ENCODE results near the gene RPH3AL.
"Not testable (repeated sequence)": the region's sequence is repeated elsewhere in the genome, so short reads cannot be mapped to it uniquely, and the experiment has no call there.

RPH3AL gene

GRCh38 chr17:243924-244323 lies 108.7 kb downstream of the RPH3AL start:
- H3K36me3 ChIP-seq (ENCODE audit: control insufficient read depth, insufficient read depth, low read length); H3K9me3 ChIP-seq (ENCODE audit: control insufficient read depth, low read length); H3K27me3 ChIP-seq (replicated peaks; ENCODE audit: control insufficient read depth, insufficient read depth, low read length, poor library complexity, severe bottlenecking); H3K4me1 ChIP-seq (ENCODE audit: control insufficient read depth, insufficient read depth, low read length, poor library complexity, severe bottlenecking); H3K27ac ChIP-seq (ENCODE audit: insufficient read depth, low read length, poor library complexity, severe bottlenecking); H3K4me3 ChIP-seq (ENCODE audit: insufficient read depth, low read depth, low read length, poor library complexity, severe bottlenecking); DNase-seq: not testable (repeated sequence)

DNA sequence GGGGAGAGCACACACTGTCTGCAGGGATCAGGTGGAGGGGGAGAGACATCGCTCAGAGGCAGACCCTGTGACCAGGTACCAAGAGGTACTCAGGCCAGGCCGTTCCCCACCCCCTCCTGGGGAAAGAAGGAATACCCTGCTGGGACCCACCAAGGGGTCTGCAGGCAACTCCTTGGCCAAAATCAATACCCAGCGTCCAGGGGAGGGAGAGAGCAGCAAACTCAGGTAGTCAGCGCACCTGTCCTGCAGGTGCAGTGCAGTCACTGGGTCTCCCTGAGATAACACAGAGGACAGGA lies 113.7 kb downstream of the RPH3AL start:
- H3K9me3 ChIP-seq (ENCODE audit: control insufficient read depth, low read length): no peaks in the 10 kb centered on the region
- no peak overlapping the region for H3K4me3 ChIP-seq (ENCODE audit: insufficient read depth, low read depth, low read length, poor library complexity, severe bottlenecking)
- no peaks in the 10 kb centered on the region for H3K4me1 ChIP-seq (ENCODE audit: control insufficient read depth, insufficient read depth, low read length, poor library complexity, severe bottlenecking)
- no peaks in the 10 kb centered on the region for H3K36me3 ChIP-seq (ENCODE audit: control insufficient read depth, insufficient read depth, low read length)
- no peaks in the 10 kb centered on the region for H3K27me3 ChIP-seq (replicated peaks; ENCODE audit: control insufficient read depth, insufficient read depth, low read length, poor library complexity, severe bottlenecking)
- DNase-seq: no peak
- H3K27ac ChIP-seq (ENCODE audit: insufficient read depth, low read length, poor library complexity, severe bottlenecking): no peak overlapping the region

DNA sequence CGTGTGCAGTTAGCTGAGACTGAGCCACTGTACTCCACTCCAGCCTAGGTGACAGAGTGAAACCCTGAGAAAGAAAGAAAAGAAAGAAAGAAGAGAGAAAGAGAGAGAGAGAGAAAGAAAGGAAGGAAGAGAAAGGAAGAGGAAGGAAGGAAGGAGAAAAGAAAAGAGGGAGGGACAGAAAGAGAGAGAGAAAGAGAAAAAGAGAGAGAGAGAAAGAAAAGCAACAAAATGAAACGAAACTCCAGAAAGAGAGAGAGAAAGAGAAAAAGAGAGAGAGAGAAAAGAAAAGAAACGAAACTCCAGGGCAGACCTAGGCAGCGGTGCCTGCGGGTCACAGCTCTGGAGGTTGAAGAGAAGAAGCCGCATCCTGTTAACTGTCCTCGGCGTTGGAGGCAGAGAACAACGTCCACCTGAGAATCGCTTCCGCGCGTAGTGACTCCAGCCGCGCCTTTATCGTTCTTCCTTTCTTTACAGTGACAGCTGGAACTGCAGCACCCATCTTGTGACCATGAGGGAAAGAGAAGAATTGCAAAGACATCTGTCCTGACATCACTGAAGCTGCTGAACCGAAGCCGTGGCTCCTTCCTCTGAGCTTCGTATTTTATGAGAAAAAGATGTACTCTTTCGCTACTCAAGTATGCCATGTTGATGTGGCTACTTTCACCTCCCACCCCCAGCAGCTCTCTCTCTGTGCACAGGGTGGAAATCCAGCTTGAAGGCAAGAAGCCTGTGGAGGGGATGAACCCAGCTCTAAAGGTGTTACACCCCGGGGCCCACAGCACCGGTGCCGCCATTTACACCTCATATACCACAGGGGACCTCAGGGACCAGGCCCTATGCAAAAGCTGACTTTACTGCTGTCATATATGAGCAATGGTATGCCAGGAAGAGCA lies 114.3 kb downstream of the RPH3AL start:
- no peaks in the 10 kb centered on the region for H3K9me3 ChIP-seq (ENCODE audit: control insufficient read depth, low read length)

GRCh38 chr17:237406-237955 lies 115.1 kb downstream of the RPH3AL start:
- DNase-seq: no peak
- Histone ChIP-seq H3K27ac (ENCODE audit: insufficient read depth, low read length, poor library complexity, severe bottlenecking) (no peak overlapping the region), H3K4me3 (ENCODE audit: insufficient read depth, low read depth, low read length, poor library complexity, severe bottlenecking) (no peak overlapping the region), H3K4me1 (ENCODE audit: control insufficient read depth, insufficient read depth, low read length, poor library complexity, severe bottlenecking) (no peaks in the 10 kb centered on the region), H3K36me3 (ENCODE audit: control insufficient read depth, insufficient read depth, low read length) (no peaks in the 10 kb centered on the region), H3K27me3 (replicated peaks; ENCODE audit: control insufficient read depth, insufficient read depth, low read length, poor library complexity, severe bottlenecking) (no peaks in the 10 kb centered on the region), H3K9me3 (ENCODE audit: control insufficient read depth, low read length) (no peaks in the 10 kb centered on the region)

More for the DNA sequence above, 114.3 kb downstream of the RPH3AL start:
- DNase-seq: no peak
- Histone ChIP-seq H3K4me3 (ENCODE audit: insufficient read depth, low read depth, low read length, poor library complexity, severe bottlenecking) (no peak overlapping the region), H3K4me1 (ENCODE audit: control insufficient read depth, insufficient read depth, low read length, poor library complexity, severe bottlenecking) (no peaks in the 10 kb centered on the region), H3K36me3 (ENCODE audit: control insufficient read depth, insufficient read depth, low read length) (no peaks in the 10 kb centered on the region), H3K27me3 (replicated peaks; ENCODE audit: control insufficient read depth, insufficient read depth, low read length, poor library complexity, severe bottlenecking) (no peaks in the 10 kb centered on the region), H3K27ac (ENCODE audit: insufficient read depth, low read length, poor library complexity, severe bottlenecking) (no peak overlapping the region)

DNA sequence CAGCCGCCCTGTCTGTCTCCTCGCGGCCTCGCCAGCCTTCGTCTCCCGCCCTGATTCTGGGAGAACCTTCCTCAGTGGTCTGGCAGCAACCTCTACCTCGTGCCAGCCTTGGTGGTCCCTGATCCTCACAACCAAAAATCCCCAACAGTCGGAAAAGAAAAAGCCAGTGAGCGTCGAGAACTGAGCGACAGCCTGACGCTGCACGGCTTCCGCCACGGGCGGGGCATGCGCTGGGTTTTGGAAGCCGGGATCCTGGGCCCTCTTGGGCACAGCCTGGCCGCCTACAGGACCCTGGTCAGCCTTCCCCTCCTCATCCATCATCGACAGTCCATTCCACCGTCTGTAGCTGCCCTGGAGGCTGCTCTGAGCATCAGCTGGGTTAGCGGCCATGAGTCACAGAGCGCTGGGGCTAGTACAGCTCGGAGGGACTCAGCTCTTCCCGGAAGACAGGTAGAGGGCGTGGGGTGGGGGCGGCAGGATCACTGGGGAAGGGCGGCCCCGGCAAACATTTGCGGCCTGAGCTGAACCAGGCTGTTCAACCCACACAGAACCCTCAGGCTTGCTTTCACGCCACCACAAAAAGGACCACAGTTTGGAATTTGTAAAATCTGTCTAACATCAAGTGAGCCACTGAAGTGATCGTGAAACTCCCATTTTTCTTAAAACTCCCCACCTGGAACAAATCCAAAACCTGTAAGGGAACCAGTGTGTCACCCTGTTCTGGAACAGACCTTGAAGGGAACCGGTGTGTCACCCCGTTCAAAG lies 115.8 kb downstream of the RPH3AL start:
- DNase-seq: no peak
- H3K27me3 ChIP-seq (replicated peaks; ENCODE audit: control insufficient read depth, insufficient read depth, low read length, poor library complexity, severe bottlenecking): no peaks in the 10 kb centered on the region
- H3K4me3 ChIP-seq (ENCODE audit: insufficient read depth, low read depth, low read length, poor library complexity, severe bottlenecking): no peak overlapping the region
- no peaks in the 10 kb centered on the region for H3K4me1 ChIP-seq (ENCODE audit: control insufficient read depth, insufficient read depth, low read length, poor library complexity, severe bottlenecking)
- H3K36me3 ChIP-seq (ENCODE audit: control insufficient read depth, insufficient read depth, low read length): no peaks in the 10 kb centered on the region
- no peaks in the 10 kb centered on the region for H3K9me3 ChIP-seq (ENCODE audit: control insufficient read depth, low read length)
- no peak overlapping the region for H3K27ac ChIP-seq (ENCODE audit: insufficient read depth, low read length, poor library complexity, severe bottlenecking)

DNA sequence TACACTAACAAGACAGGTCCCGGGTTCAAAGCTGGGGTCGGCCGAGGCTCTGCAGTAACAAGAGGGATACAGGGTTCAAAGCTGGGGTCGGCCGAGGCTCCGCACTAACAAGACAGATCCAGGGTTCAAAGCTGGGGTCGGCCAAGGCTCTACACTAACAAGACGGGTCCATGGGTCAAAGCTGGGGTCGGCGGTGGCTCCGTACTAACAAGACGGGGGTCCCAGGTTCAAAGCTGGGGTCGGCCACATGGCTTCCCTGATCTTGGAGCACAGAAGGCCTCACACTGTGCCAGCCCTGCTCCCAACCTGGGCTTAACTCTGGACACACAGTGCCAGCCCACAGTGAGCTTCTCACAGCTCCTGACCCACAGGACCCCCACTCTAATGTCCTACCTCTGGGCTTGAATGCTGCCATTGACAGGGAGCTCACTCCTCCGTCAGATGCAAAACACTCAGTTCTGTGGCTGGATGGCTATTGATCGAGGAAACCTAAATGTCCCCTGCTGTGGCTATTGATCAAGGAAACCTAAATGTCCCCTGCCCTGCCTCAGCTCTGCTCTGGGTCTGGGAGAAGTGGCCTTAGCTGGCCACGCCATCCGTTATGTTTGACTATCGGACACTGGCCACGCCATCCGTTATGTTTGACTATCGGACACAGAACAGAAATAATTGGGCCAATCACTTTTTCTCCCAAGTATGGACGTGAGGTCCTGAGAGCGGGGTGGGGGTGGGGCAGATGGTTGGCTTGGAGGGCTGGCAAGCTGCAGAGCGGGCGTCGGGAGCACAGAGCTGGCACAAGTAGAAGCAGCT lies 116.6 kb downstream of the RPH3AL start:
- Histone ChIP-seq H3K9me3 (ENCODE audit: control insufficient read depth, low read length) (no peaks in the 10 kb centered on the region), H3K27me3 (replicated peaks; ENCODE audit: control insufficient read depth, insufficient read depth, low read length, poor library complexity, severe bottlenecking) (no peaks in the 10 kb centered on the region), H3K4me3 (ENCODE audit: insufficient read depth, low read depth, low read length, poor library complexity, severe bottlenecking) (no peak overlapping the region), H3K4me1 (ENCODE audit: control insufficient read depth, insufficient read depth, low read length, poor library complexity, severe bottlenecking) (no peaks in the 10 kb centered on the region), H3K36me3 (ENCODE audit: control insufficient read depth, insufficient read depth, low read length) (no peaks in the 10 kb centered on the region), H3K27ac (ENCODE audit: insufficient read depth, low read length, poor library complexity, severe bottlenecking) (no peak overlapping the region)
- DNase-seq: no peak

- not testable (repeated sequence) for H3K9me3 ChIP-seq (ENCODE audit: control insufficient read depth, low read length); DNase-seq; H3K4me3 ChIP-seq (ENCODE audit: insufficient read depth, low read depth, low read length, poor library complexity, severe bottlenecking); H3K27ac ChIP-seq (ENCODE audit: insufficient read depth, low read length, poor library complexity, severe bottlenecking); H3K4me1 ChIP-seq (ENCODE audit: control insufficient read depth, insufficient read depth, low read length, poor library complexity, severe bottlenecking); H3K36me3 ChIP-seq (ENCODE audit: control insufficient read depth, insufficient read depth, low read length); H3K27me3 ChIP-seq (replicated peaks; ENCODE audit: control insufficient read depth, insufficient read depth, low read length, poor library complexity, severe bottlenecking)
Observed at GRCh38 chr17:234994-235830, 117.4 kb downstream of the RPH3AL start.

DNA sequence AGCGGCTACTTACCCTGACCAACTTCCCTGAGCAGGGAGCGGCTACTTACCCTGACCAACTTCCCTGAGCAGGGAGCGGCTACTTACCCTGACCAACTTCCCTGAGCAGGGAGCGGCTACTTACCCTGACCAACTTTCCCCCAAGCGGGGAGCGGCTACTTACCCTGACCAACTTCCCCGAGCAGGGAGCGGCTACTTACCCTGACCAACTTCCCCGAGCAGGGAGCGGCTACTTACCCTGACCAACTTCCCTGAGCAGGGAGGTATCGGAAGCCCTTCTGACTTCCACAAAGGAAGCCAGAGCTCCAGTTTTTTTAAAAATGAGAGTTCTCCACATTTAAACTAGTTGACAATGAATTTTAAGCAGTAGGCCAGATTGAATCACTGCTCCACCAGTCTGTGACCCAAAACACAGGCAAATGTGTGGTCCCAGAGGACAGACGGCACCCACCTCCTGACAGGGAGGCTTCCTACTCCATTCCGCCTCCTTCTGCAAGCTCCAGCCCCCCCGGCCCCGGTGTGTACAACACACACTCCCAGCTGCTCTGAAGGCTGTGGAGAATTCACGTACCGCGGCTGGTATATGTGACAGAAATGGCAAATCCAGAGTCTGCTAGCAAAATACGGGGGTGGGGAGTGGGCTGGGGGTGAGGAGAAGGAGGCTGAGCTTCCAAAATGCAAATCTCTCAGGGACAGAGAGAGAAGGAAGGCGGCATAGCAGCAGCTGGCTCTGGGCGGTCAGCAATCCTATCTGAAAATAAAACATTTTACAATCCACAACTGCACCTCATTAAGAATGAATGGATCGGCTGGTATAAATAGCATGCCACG lies 118.2 kb downstream of the RPH3AL start:
- not testable (repeated sequence) for H3K4me1 ChIP-seq (ENCODE audit: control insufficient read depth, insufficient read depth, low read length, poor library complexity, severe bottlenecking); DNase-seq; H3K9me3 ChIP-seq (ENCODE audit: control insufficient read depth, low read length); H3K27me3 ChIP-seq (replicated peaks; ENCODE audit: control insufficient read depth, insufficient read depth, low read length, poor library complexity, severe bottlenecking); H3K27ac ChIP-seq (ENCODE audit: insufficient read depth, low read length, poor library complexity, severe bottlenecking); H3K36me3 ChIP-seq (ENCODE audit: control insufficient read depth, insufficient read depth, low read length); H3K4me3 ChIP-seq (ENCODE audit: insufficient read depth, low read depth, low read length, poor library complexity, severe bottlenecking)
